ENCODE measurements around the gene TMEM258.

The TMEM258 gene

DNA sequence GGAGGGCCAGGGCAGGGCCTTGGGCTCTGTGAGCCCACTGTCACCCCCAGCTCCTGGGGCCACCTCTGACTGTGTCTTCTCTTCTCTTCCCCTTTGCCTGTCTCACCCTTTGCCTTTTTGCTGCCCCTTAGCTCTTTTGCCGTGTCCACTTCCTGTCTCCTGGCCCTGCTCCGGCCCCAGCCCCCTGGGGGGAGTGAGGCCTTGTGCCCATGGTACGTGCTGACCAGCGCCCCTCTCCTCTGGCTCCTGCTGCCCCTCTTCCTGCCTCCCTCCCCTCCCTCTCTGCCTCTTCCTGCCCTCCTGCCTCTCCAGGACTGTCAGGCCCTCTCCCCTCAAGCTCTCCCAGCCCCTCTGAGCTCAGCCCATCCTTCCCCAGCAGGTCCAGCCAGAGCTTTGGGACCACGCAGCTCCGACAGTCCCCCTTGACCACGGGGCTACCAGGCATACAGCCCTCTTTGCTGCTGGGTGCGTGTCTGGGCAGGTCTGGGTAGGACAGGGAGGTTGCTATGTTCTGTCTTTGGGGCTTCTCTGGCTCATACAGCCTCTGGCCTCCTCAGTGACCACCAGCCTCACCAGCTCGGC lies 11.7 kb downstream of the TMEM258 start:
- no peak overlapping the region for H3K4me3 ChIP-seq (replicated peaks; ENCODE audit: low read depth, low read length)
- no peak for DNase-seq (ENCODE audit: low read depth)
- TF ChIP-seq CTCF (IDR thresholded peaks at IDR 0.05; ENCODE audit: low read length, missing control alignments): no peak

DNA sequence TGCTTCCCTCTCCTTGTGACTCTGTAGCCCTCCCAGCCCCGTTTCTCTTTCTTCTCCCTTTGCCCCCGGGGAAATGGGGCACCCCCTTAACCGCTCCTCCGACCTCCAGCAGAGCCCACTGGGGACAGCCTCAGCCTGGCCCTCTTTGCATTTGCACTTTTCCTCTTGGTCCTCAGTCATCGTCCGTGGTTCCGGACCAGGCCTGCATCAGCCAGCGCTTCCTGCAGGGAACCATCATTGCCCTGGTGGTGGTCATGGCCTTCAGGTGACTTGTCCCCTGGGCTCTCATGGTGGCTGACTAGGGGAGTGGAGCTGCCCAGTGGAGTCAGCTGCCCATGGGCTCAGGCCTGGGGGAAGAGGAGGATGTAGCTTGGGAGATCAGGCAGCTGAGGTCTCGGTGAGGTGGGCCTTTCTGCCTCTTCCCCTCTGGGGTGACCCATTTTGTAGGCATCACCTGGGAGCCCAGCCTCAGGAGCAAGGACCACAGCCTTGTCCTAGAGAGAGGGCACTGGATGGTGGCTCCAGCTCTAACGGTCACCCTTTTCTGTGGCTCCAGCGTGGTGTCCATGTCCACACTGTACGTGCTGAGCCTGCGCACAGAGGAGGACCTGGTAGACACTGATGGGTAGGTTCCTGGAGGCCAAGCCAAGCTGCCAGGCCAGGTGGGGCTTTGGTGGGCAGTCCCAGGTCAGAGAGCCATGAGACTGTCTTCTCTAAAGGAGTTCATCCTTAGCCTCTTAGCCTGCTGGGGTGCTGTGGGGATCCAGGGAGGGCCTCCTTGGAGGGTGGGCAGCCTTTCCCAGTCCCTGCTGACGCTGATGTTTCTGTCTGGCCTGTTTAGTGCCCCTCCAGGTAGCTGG lies 12.5 kb downstream of the TMEM258 start:
- no peak overlapping the region for H3K4me3 ChIP-seq (replicated peaks; ENCODE audit: low read depth, low read length)
- DNase-seq (ENCODE audit: low read depth): no peak
- no peak for TF ChIP-seq CTCF (IDR thresholded peaks at IDR 0.05; ENCODE audit: low read length, missing control alignments)

DNA sequence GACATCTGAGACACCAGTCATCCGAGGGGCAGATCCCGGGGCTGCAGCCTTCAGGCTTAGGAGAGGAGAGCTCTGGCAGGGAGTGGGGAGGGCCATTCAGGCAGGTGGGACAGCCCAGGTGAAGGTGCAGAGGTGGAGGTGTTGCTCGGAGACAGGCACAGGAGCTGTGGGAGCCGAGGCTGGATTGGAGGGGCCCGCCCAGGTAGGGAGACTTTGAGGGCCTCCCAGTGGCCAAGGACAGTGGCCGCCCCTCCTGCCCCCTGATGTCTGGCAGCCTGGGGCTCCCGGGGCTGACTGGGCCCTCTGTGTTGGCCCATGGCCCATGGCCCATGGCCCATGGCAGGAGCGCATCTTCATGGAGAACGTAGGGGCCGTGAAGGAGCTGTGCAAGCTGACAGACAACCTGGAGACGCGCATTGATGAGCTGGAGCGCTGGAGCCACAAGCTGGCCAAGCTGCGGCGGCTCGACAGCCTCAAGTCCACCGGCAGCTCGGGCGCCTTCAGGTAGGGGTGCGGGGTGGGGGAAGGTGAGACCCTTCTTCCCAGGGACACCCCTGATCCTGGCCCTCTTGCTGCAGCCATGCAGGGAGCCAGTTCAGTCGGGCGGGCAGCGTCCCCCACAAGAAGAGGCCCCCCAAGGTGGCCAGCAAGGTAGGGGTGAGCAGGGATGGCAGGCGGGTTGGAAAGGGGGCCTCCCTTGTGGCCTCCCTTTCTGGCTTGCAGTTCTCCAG lies 13.3 kb downstream of the TMEM258 start:
- H3K4me3 ChIP-seq (replicated peaks; ENCODE audit: low read depth, low read length): no peak overlapping the region
- no peak for DNase-seq (ENCODE audit: low read depth)
- no peak for TF ChIP-seq CTCF (IDR thresholded peaks at IDR 0.05; ENCODE audit: low read length, missing control alignments)

DNA sequence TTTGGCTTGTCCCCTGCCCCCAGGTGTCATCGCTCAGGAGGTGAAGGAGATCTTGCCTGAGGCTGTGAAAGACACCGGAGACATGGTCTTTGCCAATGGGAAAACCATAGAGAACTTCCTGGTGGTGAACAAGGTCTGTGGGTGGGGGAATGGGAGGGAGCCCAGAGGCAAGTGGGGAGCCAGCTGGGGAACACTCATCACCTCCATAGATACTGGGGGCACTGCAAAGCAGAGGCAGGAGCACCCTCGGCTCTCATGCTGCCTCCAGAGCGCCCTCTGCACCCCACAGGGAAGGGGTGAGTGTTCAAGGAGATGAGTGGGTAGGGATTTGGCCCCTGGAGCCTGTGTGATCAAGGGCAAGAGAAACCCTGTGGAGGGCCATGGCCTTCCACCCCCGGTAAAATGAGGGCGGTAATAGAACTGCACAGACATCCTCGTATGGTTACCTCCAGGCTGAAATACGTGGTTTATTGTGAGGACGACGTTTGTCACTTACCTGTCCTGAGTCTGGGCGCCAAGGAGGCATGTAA lies 14.0 kb downstream of the TMEM258 start:
- no peak for DNase-seq (ENCODE audit: low read depth)
- H3K4me3 ChIP-seq (replicated peaks; ENCODE audit: low read depth, low read length): no peak overlapping the region
- no peak for TF ChIP-seq CTCF (IDR thresholded peaks at IDR 0.05; ENCODE audit: low read length, missing control alignments)

DNA sequence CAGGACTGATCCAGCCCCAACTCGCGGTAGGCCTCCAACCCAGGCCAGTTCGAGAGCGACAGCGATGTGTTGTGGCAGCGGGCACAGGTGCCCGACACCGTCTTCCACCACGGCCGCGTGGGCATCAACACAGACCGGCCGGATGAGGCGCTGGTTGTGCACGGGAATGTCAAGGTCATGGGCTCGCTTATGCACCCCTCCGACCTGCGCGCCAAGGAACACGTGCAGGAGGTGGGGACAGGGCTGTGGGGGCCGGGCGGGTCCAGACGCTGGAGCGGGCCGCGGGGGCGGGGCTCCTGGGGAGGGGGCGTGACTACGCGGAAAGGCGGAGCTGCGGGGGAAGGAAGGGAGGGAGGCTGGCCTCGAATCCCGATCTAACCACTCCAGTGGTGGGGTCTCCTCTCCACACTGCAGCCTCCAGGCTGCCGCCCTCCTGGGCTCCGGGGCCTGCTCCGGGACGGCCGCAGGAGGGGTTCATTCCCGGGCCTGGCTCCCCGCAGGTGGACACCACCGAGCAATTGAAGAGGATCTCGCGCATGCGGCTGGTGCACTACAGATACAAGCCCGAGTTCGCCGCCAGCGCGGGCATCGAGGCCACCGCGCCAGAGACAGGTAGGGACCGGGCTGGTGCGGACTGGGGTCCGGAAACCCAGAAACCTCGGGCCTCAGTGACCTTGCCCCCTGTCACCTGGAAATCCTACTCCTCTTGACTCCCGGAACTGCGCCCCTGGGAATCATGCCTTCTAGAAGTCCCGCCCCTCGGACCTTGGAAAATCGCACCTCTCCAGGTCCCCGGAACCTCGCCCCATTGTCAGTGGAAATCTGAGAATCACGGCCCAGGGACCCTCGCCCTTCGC lies 14.9 kb downstream of the TMEM258 start:
- H3K4me3 ChIP-seq (replicated peaks; ENCODE audit: low read depth, low read length): no peak overlapping the region
- TF ChIP-seq CTCF (IDR thresholded peaks at IDR 0.05; ENCODE audit: low read length, missing control alignments): no peak
- DNase-seq (ENCODE audit: low read depth): no peak

- no peak overlapping the region for H3K4me3 ChIP-seq (replicated peaks; ENCODE audit: low read depth, low read length)
- TF ChIP-seq CTCF (IDR thresholded peaks at IDR 0.05; ENCODE audit: low read length, missing control alignments): peak; percentile 82
- peak; percentile 82 for DNase-seq (ENCODE audit: low read depth)
Measured at GRCh38 chr11:61776561-61777075, 15.8 kb downstream of the TMEM258 start.
